ENCODE results near the gene COL18A1. TPM values are rescaled to one million over a fixed set of nuclear protein-coding genes. Genes with fewer than 3 reads are reported as not detected.

The COL18A1 gene
- total RNA-seq, 3 donors from 2014 or later (not counting 1 experiment from before 2014, with no cell fraction given) = 12.3 to 22.3 (median 12.7) TPM

GRCh38 chr21:45497846-45498645 is 93.1 kb downstream of the COL18A1 start:
- no peak overlapping the region for H3K4me3 Mint-ChIP-seq
- H3K4me1 ChIP-seq (ENCODE audit: control insufficient read depth, insufficient read depth, low read length) = no peaks in the 10 kb centered on the region
- 92% methylated on average over 39 of the region's 39 CpGs for WGBS (ENCODE audit: insufficient coverage)
- H3K27me3 ChIP-seq (ENCODE audit: control insufficient read depth, insufficient read depth, low read length) = no peaks in the 10 kb centered on the region
- H3K27ac Mint-ChIP-seq = no peak overlapping the region
- H3K27me3 Mint-ChIP-seq (ENCODE audit: low read depth in 2 of 2) = no peaks in the 10 kb centered on the region
- intact Hi-C loops (cut with micrococcal nuclease) = no loop called here
- no peak for ATAC-seq
- peaks cover 0 to 3% of the 10 kb centered on the region in 2 donors for H3K9me3 Mint-ChIP-seq
- DNase-seq = no peak
- no peak for TF ChIP-seq CTCF (IDR thresholded peaks at IDR 0.05)
- no peak overlapping the region for H3K27ac ChIP-seq (ENCODE audit: low read length)
- H3K9me3 ChIP-seq (ENCODE audit: control insufficient read depth, insufficient read depth, low read length) = no peaks in the 10 kb centered on the region
- H3K4me3 ChIP-seq (ENCODE audit: low read length) = no peak overlapping the region
- H3K36me3 ChIP-seq (ENCODE audit: control insufficient read depth, insufficient read depth, low read length) = no peaks in the 10 kb centered on the region
- H3K4me1 Mint-ChIP-seq = peaks cover 0 to 8% of the 10 kb centered on the region in 2 donors
- H3K36me3 Mint-ChIP-seq = no peaks in the 10 kb centered on the region

- ATAC-seq (no peak), DNase-seq (no peak)
- Mint-ChIP-seq H3K4me3 (no peak overlapping the region), H3K9me3 (peaks cover 0 to 3% of the 10 kb centered on the region in 2 donors), H3K4me1 (peaks cover 0 to 8% of the 10 kb centered on the region in 2 donors), H3K27ac (no peak overlapping the region), H3K27me3 (ENCODE audit: low read depth in 2 of 2) (no peaks in the 10 kb centered on the region), H3K36me3 (no peaks in the 10 kb centered on the region)
- Histone ChIP-seq H3K36me3 (ENCODE audit: control insufficient read depth, insufficient read depth, low read length) (no peaks in the 10 kb centered on the region), H3K4me3 (ENCODE audit: low read length) (no peak overlapping the region), H3K27ac (ENCODE audit: low read length) (no peak overlapping the region), H3K4me1 (ENCODE audit: control insufficient read depth, insufficient read depth, low read length) (no peaks in the 10 kb centered on the region), H3K9me3 (ENCODE audit: control insufficient read depth, insufficient read depth, low read length) (no peaks in the 10 kb centered on the region), H3K27me3 (ENCODE audit: control insufficient read depth, insufficient read depth, low read length) (no peaks in the 10 kb centered on the region)
- intact Hi-C loops (cut with micrococcal nuclease) = no loop called here
- 93% methylated on average over 9 of the region's 9 CpGs for WGBS (ENCODE audit: insufficient coverage)
- TF ChIP-seq CTCF (IDR thresholded peaks at IDR 0.05) = no peak
Measured at GRCh38 chr21:45498646-45499000, 93.7 kb downstream of the COL18A1 start.

GRCh38 chr21:45499201-45499750 is 94.3 kb downstream of the COL18A1 start:
- TF ChIP-seq CTCF (IDR thresholded peaks at IDR 0.05) = no peak
- WGBS (ENCODE audit: insufficient coverage) = 90% methylated on average over 25 of the region's 25 CpGs
- no peaks in the 10 kb centered on the region for H3K36me3 ChIP-seq (ENCODE audit: control insufficient read depth, insufficient read depth, low read length)
- Mint-ChIP-seq H3K27ac (peak overlapping the region in 1 of 2 donors; percentile 35), H3K36me3 (no peaks in the 10 kb centered on the region), H3K4me3 (no peak overlapping the region), H3K9me3 (peaks cover 0 to 3% of the 10 kb centered on the region in 2 donors), H3K27me3 (ENCODE audit: low read depth in 2 of 2) (no peaks in the 10 kb centered on the region), H3K4me1 (peaks cover 0 to 8% of the 10 kb centered on the region in 2 donors)
- H3K4me1 ChIP-seq (ENCODE audit: control insufficient read depth, insufficient read depth, low read length) = no peaks in the 10 kb centered on the region
- ATAC-seq (no peak), DNase-seq (no peak)
- H3K9me3 ChIP-seq (ENCODE audit: control insufficient read depth, insufficient read depth, low read length) = no peaks in the 10 kb centered on the region
- no peak overlapping the region for H3K27ac ChIP-seq (ENCODE audit: low read length)
- H3K4me3 ChIP-seq (ENCODE audit: low read length) = no peak overlapping the region
- intact Hi-C loops (cut with micrococcal nuclease) = no loop called here
- H3K27me3 ChIP-seq (ENCODE audit: control insufficient read depth, insufficient read depth, low read length) = no peaks in the 10 kb centered on the region
